DMS53 (cell line): Measurements from ENCODE around the gene TMEM38A.

Experiments used
- DNase-seq: peaks from one replicate; lab custom pipeline; 2025; lab: John Stamatoyannopoulos, UW

Gene TMEM38A

GRCh38 chr19:16660763-16661479 lies at the start of gene TMEM38A:
TMEM38A (plus strand) TSS chr19:16661139; CDS start chr19:16661218, 79 bp downstream.
- peak; percentile 82 for DNase-seq

GRCh38 chr19:16612636-16613035 lies 48.3 kb upstream of the TMEM38A start:
- no peak for DNase-seq

GRCh38 chr19:16613841-16614240 lies 47.1 kb upstream of the TMEM38A start:
- DNase-seq = no peak

GRCh38 chr19:16614941-16615340 lies 46.0 kb upstream of the TMEM38A start:
- no peak for DNase-seq

GRCh38 chr19:16615808-16616207 lies 45.1 kb upstream of the TMEM38A start:
- no peak for DNase-seq

GRCh38 chr19:16618248-16618647 lies 42.7 kb upstream of the TMEM38A start:
- DNase-seq = no peak

GRCh38 chr19:16619457-16619856 lies 41.5 kb upstream of the TMEM38A start:
- DNase-seq = no peak

- no peak for DNase-seq
These were observed 40.9 kb upstream of the TMEM38A start for GRCh38 chr19:16620018-16620417.

GRCh38 chr19:16620584-16620983 lies 40.4 kb upstream of the TMEM38A start:
- no peak for DNase-seq

- no peak for DNase-seq
These were observed 39.7 kb upstream of the TMEM38A start for GRCh38 chr19:16621165-16621800.

GRCh38 chr19:16623066-16623465 lies 37.9 kb upstream of the TMEM38A start:
- no peak for DNase-seq

GRCh38 chr19:16623576-16623975 lies 37.4 kb upstream of the TMEM38A start:
- DNase-seq = no peak

- no peak for DNase-seq
These were observed 36.7 kb upstream of the TMEM38A start for GRCh38 chr19:16624236-16624635.

- peak; percentile 9 for DNase-seq
These were observed 35.6 kb upstream of the TMEM38A start for GRCh38 chr19:16625163-16625958.

GRCh38 chr19:16626796-16627192 lies 34.1 kb upstream of the TMEM38A start:
- peak; percentile 23 for DNase-seq

GRCh38 chr19:16627193-16627927 lies 33.6 kb upstream of the TMEM38A start:
- DNase-seq = peak; percentile 29

GRCh38 chr19:16627928-16628182 lies 33.1 kb upstream of the TMEM38A start:
- DNase-seq = no peak

- DNase-seq = peak; percentile 98
These were observed 32.6 kb upstream of the TMEM38A start, which contains the start of gene MED26 for GRCh38 chr19:16628183-16628983. MED26 (minus strand) TSS chr19:16628204; CDS start chr19:16627943, 261 bp downstream.

GRCh38 chr19:16628984-16629691 lies 31.8 kb upstream of the TMEM38A start:
- DNase-seq = peak; percentile 50

GRCh38 chr19:16631465-16631864 lies 29.5 kb upstream of the TMEM38A start:
- DNase-seq = no peak

- DNase-seq = no peak
These were observed 23.4 kb upstream of the TMEM38A start for GRCh38 chr19:16637535-16637934.
